Medulla oblongata (tissue), 1 donor: ENCODE data around the gene NFIB.

Experiments used
- DNase-seq: peaks from one replicate; pipeline ENCODE4 v3.0.0-alpha.2; 2015; ENCODE audit errors: extremely low spot score

The NFIB gene

GRCh38 chr9:14313951-14314423 is at the start of gene NFIB:
NFIB (minus strand) TSS chr9:14314141; CDS start chr9:14313511, 630 bp downstream.
- peak; percentile 47 for DNase-seq

DNA sequence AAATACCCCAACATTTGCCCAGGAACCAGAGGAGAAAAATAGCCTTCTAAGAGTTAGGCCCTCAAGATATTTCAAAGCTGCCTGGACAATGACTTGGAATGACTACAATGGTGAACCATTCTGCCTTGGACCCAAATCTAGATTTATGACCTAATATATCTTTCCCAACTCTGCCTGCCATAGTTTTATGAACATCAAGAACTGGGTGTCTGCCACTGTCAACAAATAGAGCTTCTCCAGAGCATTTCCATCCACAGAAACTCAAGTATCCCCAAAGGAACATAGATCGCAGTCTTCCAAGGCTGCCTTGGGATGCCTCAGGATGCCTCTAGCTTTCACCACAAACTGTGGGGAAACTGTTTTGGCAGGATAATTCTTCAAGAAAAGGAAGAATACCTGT is 48.2 kb upstream of the NFIB start:
- DNase-seq: no peak

DNA sequence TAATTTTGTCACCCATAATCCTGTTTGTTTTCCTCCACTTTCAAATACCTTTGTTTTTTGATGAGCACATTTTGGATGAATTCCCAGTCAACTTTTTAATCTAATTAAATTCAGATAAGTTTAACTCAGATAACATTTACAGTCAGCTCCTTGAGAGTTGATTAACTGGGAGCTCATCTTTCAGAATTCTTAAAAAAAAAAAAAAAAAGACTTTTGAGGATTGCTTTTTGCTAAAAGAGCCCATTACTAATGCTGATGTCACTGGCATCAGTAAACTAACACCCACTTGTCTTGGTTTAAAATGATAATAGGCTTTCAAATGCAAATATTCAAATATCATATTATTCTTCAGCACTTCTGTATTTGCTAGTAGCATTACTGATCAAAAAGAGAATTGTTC is 47.1 kb upstream of the NFIB start:
- no peak for DNase-seq

DNA sequence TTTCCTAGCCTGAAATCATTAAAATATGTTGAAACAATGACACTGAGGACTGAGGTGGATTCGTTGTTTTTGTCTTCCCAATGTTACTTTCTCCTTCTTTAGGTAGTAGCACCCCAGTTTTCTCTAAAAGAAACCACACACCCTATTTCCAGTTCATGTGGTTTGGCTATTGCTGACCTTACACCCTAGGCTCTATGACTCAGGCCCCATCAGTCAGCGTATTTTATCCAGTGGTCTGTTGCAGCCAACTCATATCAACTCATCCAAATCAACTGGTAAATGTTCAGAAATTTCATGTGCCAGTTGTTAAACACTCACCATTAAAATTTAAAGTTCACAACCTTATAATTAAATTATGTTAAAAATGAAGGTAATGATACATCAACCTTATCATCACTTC is 44.6 kb upstream of the NFIB start:
- DNase-seq: no peak

DNA sequence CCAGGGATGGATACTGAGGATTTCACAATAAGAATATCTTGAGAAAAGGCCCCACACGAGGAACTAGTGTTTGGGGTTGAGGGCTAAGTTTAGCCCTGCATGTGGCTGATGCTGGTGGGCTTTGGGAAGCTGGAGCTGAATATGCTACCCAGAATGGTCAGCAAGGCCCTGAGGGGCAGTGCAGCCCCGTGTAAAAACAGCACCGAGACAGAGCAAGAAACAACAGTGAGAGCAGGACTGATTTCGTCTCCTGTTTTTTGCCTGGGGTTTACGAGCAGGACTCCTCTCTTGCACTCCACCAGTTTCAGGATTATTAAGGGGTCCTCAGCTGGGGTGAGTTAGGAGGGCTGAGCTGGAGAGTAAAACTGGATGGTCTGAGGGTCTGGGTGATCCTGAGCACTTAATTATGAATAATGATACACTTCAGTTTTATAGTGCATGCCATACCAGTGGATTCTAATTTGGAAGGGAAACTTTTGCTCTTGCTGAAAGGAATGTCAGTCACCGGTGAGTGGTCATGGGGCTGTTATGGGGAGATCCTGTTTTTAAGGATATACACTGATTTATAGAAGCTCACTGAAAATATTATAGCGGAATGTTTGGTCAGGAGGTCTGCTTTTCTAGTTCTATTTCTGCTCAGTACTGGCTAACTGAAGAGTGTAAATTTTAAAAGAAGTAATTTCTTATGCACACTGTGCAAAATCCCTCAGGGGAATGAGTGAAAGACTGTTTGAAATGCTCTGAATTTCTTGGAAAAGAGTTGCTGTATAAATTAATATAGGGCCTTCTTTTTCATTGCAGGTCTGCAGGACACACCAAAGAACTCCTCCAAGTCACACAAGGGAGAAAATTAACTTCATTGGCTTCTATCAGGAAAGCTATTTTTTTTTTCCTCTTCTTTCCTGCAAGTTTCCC is 42.7 kb upstream of the NFIB start:
- no peak for DNase-seq

DNA sequence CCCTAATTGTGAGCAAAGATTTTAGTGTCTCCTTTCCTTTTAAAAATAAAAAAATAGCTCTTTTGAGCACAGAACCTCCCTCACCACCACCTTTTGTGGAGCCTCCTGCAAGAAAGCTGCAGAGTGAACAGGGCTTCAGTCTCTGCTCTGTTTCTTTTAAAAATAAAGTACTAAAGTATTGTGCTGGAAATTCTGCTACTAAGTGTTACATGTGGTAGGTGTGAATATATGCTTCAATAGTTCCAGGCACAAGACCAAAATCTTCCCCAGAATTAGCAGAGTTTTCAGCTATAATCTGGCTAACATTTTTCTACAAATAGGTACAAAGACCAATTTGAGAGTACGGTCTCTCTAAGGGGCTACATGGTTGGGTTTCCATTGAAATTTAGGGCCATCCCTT is 40.3 kb upstream of the NFIB start:
- no peak for DNase-seq

DNA sequence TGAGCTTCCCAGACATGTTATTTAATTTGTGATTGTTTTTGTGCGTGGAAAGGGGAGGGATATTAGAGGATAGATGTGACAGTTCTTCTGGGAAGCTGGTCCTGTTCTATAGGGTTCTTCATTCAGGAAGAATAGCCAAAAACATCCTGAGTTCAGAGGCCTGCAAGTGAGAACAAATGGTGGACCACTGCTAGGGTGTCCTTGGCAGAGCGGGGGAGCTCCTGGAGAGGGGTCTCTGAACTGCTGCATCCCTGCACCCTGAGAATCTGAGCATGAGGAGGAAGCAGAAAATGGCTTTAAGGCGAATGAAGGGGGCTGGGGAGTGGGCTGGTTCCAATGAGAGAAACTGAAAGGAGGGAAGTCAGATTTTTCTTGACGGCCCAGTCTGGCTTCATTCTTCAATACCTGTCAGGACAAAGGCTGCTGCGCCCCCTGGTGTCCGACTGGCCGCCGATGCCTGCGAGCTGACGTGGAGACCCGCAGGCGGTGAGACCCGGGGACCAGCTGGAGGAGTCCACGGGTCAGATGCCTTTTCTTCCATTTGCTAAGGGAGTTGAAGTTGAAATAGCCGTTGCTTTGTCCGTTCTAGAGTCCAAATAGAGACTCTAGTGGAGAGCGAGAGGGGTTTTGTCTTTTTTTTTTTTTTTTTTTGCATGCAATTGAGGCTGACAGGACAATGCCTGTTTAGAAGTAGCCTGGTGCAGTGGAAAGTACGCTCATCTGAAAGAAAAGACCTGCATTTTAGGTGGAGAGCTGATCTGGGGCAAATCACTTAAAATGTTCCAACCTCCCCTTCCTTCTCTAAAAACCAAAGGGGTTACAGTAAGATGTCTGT is 39.5 kb upstream of the NFIB start:
- DNase-seq: peak; percentile 96

- DNase-seq: no peak
These were observed 38.6 kb upstream of the NFIB start for GRCh38 chr9:14352503-14352902.

DNA sequence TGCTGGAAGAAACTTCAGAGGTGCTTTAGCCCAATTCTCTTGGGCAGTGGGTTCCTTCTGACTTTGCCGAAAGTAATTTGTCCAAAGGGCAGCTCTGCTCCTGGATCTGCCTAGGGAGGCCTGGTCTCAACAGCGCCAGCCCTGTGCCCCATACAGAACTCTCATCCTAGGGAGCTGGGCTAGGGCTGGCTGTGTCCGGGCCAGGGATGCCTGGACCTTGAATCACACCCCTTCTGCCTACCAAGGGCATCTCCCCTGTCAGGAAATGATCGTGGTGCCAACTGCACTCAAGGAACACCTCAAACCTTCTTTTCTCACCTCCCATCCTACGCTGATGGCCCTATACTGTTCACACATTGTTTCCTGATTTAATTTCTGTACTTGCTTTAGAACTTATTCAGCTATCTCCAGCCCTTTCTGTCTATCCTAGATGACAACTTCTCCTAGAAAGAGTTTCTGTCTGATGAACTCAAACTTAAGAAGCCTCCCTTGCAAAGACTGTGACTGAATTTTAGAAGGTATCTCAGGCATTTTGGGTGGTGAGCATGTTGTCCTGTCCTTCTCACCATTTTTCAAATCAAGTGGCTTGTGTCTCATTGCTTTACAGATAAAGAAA is 37.4 kb upstream of the NFIB start:
- no peak for DNase-seq

DNA sequence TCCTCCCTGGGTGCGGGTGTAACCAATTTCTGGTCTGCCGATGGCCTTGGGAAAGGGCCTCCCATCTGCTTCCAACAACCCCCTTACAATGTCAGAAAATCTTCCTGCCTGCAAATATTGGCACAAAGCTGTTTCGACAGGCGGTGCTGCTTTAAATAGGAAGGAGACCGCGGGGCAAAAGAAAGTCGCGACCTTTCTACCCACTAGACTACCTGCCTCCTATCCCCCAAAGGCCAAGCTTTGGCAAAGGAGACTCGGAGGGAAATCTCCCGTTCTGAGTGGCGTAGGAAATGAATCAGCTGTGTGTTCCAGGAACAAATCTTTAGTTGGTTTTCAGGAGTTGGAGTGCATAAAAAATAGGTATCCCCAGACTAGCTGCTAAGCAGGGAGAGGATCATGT is 36.8 kb upstream of the NFIB start:
- no peak for DNase-seq

DNA sequence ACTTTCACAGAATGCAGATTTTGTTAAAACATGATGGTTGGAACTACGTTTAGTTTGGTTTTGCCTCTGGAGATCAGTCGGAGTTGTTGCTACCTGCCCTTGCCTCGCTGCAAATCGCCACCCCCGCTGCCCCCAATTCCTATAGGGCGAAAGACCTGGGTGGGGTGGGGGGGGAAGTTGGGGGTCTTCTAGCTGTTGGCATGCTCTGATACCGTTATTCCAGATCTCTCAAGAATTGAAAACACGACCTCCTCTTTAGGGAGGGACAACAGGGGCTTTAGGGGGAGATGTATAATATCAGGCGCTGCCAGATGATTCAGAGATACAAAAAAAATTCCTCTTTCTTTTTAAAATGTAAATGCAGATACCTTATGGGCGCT is 36.4 kb upstream of the NFIB start:
- no peak for DNase-seq

- DNase-seq: no peak
These were observed 35.8 kb upstream of the NFIB start for GRCh38 chr9:14349447-14350348.

GRCh38 chr9:14349146-14349446 is 35.2 kb upstream of the NFIB start:
- DNase-seq: no peak

GRCh38 chr9:14348373-14349145 is 34.6 kb upstream of the NFIB start:
- DNase-seq: no peak

DNA sequence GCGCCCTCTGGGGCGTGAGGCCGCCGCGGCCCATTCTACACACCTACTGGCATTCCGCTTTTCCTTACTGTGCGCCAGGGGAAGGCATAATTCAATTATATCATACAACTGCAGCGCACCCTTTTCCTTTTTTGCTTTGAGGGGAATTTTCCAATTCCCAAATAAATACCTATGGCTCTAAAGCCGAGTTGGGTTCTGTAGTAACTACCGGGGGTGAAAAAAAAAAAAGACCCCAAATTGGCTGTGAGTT is 34.1 kb upstream of the NFIB start:
- no peak for DNase-seq

GRCh38 chr9:14347406-14348122 is 33.6 kb upstream of the NFIB start:
- DNase-seq: no peak

- no peak for DNase-seq
These were observed 33.0 kb upstream of the NFIB start for GRCh38 chr9:14346811-14347405.

GRCh38 chr9:14346231-14346791 is 32.4 kb upstream of the NFIB start:
- DNase-seq: no peak

GRCh38 chr9:14345354-14346230 is 31.7 kb upstream of the NFIB start:
- DNase-seq: no peak
